Spleen (tissue), 7 donors: Measurements from ENCODE around the gene NLK.

Experiments used
- CTCF ChIP-seq, 11 experiments: fragments of 200-600 bp in 7 of 11; fragments of 450-650 bp in 4 of 11; sonication (generic) in 4 of 11; IDR thresholded peaks in 8 of 11; conservative IDR thresholded peaks in 3 of 11; 1 replicate in 7 of 11; 2 replicates in 4 of 11; pipeline versions ENCODE4 v1.4.0 to v1.8.0; 2016 to 2021; ENCODE audit warnings: antibody characterized with exemption in 11 of 11, inconsistent platforms in 4 of 11, mild to moderate bottlenecking in 1 of 11
- POLR2A ChIP-seq, 3 donors: fragments of 450-650 bp; IDR thresholded peaks; one replicate each; pipeline ENCODE4 v1.5.1; 2017; ENCODE audit warnings: antibody characterized with exemption in 3 of 3, mild to moderate bottlenecking in 1 of 3
- POLR2AphosphoS5 ChIP-seq, 3 donors: sonication (generic); formaldehyde crosslinking; IDR thresholded peaks; one replicate each; pipeline ENCODE4 v1.5.1; 2017; ENCODE audit warnings: antibody characterized with exemption in 3 of 3
- donor health status: DM: no; HTN: no; CAD: no; lungs with moderate emphysema.
- donor health status: DM: no; HTN: no; CAD: no.
- donor health status: DM: no; HTN: no; CAD: no.

- TF ChIP-seq CTCF (IDR thresholded peaks at IDR 0.05 in 8 of 11, conservative IDR thresholded peaks at IDR 0.05 in 3 of 11) (no peak), POLR2AphosphoS5 (IDR thresholded peaks at IDR 0.05) (no peak), POLR2A (IDR thresholded peaks at IDR 0.05) (no peak)
Measured at GRCh38 chr17:28219771-28220170, 177.3 kb downstream of the NLK start.
